Activated CD8-positive, alpha-beta memory T cell treated with anti-CD3 and anti-CD28 coated beads, Interleukin-2, amount 10 ng/mL, durations not matched to agents 7 days and 5 days (primary cell): ENCODE results near the gene SPTY2D1. TPM values are rescaled to one million over a fixed set of nuclear protein-coding genes. Genes with fewer than 3 reads are reported as not detected.
"Not testable (repeated sequence)": the region's sequence is repeated elsewhere in the genome, so short reads cannot be mapped to it uniquely, and the experiment has no call there.

Experiments
- ATAC-seq: fragments of 150-1000 bp; cut with Tn5 transposase; one replicate; pipeline ENCODE4 v1.10.0; 2021; ENCODE audit warnings: moderate library complexity
- CTCF ChIA-PET: fragments of 350-600 bp; sonication (Branson Sonifier 250); formaldehyde crosslinking; loops from one replicate; lab custom pipeline; 2021; ENCODE audit warnings: antibody characterized with exemption; lab: Charles Lee
- DNase-seq: peaks from one replicate; pipeline ENCODE4 v3.0.0-alpha.2; 2020
- H3K27ac Mint-ChIP-seq: one replicate; pipeline ENCODE4 v1.8.0; 2021; ENCODE audit warnings: mild to moderate bottlenecking, mixed read lengths
- H3K27me3 Mint-ChIP-seq: one replicate; pipeline ENCODE4 v1.8.0; 2021; ENCODE audit warnings: mixed read lengths
- H3K36me3 Mint-ChIP-seq: one replicate; pipeline ENCODE4 v1.8.0; 2021; ENCODE audit warnings: mild to moderate bottlenecking, mixed read lengths
- H3K4me1 Mint-ChIP-seq: one replicate; pipeline ENCODE4 v1.8.0; 2021; ENCODE audit warnings: mixed read lengths
- H3K4me3 Mint-ChIP-seq: one replicate; pipeline ENCODE4 v1.8.0; 2021; ENCODE audit warnings: mild to moderate bottlenecking, moderate library complexity, mixed read lengths
- H3K9me3 Mint-ChIP-seq: one replicate; pipeline ENCODE4 v1.8.0; 2022; ENCODE audit warnings: low read depth, mixed read lengths
- total RNA-seq, 2 experiments: library from RNA; stranded (reverse); gene quantifications; one replicate each; pipeline ENCODE4 v1.2.3, GENCODE V29; 2021

Gene SPTY2D1
- 10 to 100 TPM; 23.8 to 34.7 TPM for total RNA-seq

- Mint-ChIP-seq H3K4me1 (peaks cover 23% of the 10 kb centered on the region), H3K27me3 (no peaks in the 10 kb centered on the region), H3K4me3 (peak within 1 kb of the TSS; percentile 97), H3K36me3 (peaks cover 2% of the 10 kb centered on the region), H3K27ac (peak within 1 kb of the TSS; percentile 99), H3K9me3 (no peaks in the 10 kb centered on the region)
- CTCF ChIA-PET: interaction anchor here (0.7 to 4.2 kb wide), 14 partner anchors 13 to 528 kb away, joined by 3 to 16 read pairs (median 6); partner anchors contain the start of genes HPS5, SAAL1 and TSG101
- ATAC-seq (peak; percentile 91), DNase-seq (peak; percentile 100)
These were observed at the start of gene SPTY2D1 for GRCh38 chr11:18634140-18635032. Gene SPTY2D1 (minus strand): TSS chr11:18634342. CDS start chr11:18634257, 85 bp downstream.

- Mint-ChIP-seq H3K9me3 (no peaks in the 10 kb centered on the region), H3K27me3 (peaks cover 4% of the 10 kb centered on the region), H3K36me3 (no peaks in the 10 kb centered on the region), H3K4me3 (no peak overlapping the region), H3K4me1 (peaks cover 3% of the 10 kb centered on the region), H3K27ac (no peak overlapping the region)
- CTCF ChIA-PET: interaction anchor here (1.5 kb wide), 1 partner anchor 32 kb away, joined by 3 read pairs; no protein-coding TSS in a partner anchor
- ATAC-seq: no peak
- no peak for DNase-seq
These were observed 48.3 kb upstream of the SPTY2D1 start for GRCh38 chr11:18682466-18682865.

GRCh38 chr11:18681949-18682348, 47.8 kb upstream of the SPTY2D1 start:
- DNase-seq, H3K4me1 Mint-ChIP-seq, ATAC-seq, CTCF ChIA-PET, H3K27me3 Mint-ChIP-seq, H3K36me3 Mint-ChIP-seq, H3K9me3 Mint-ChIP-seq, H3K27ac Mint-ChIP-seq, H3K4me3 Mint-ChIP-seq: not testable (repeated sequence)

GRCh38 chr11:18677560-18677959, 43.4 kb upstream of the SPTY2D1 start:
- Mint-ChIP-seq H3K27me3 (no peaks in the 10 kb centered on the region), H3K9me3 (no peaks in the 10 kb centered on the region), H3K27ac (no peak overlapping the region), H3K4me1 (peaks cover 12% of the 10 kb centered on the region), H3K36me3 (no peaks in the 10 kb centered on the region), H3K4me3 (no peak overlapping the region)
- DNase-seq (no peak), ATAC-seq (no peak)
- CTCF ChIA-PET: interaction anchor here (1.1 to 1.5 kb wide), 2 partner anchors 23 to 51 kb away, joined by 3 read pairs; no protein-coding TSS in a partner anchor

GRCh38 chr11:18676803-18677202, 42.7 kb upstream of the SPTY2D1 start:
- H3K4me1 Mint-ChIP-seq: peaks cover 17% of the 10 kb centered on the region
- no peak for DNase-seq
- CTCF ChIA-PET: interaction anchor here (0.7 to 1.5 kb wide), 3 partner anchors 23 to 51 kb away, joined by 3 read pairs; no protein-coding TSS in a partner anchor

GRCh38 chr11:18672209-18672608, 38.1 kb upstream of the SPTY2D1 start:
- DNase-seq: peak; percentile 70
- ATAC-seq: peak; percentile 95
- H3K4me3 Mint-ChIP-seq: not testable (repeated sequence)

More at GRCh38 chr11:18676803-18677202, 42.7 kb upstream of the SPTY2D1 start:
- H3K4me3 Mint-ChIP-seq: no peak overlapping the region
- H3K36me3 Mint-ChIP-seq: no peaks in the 10 kb centered on the region
- no peak for ATAC-seq
- H3K27me3 Mint-ChIP-seq: no peaks in the 10 kb centered on the region
- H3K27ac Mint-ChIP-seq: no peak overlapping the region
- H3K9me3 Mint-ChIP-seq: no peaks in the 10 kb centered on the region

GRCh38 chr11:18671246-18671645, 37.1 kb upstream of the SPTY2D1 start:
- H3K9me3 Mint-ChIP-seq: no peaks in the 10 kb centered on the region
- CTCF ChIA-PET: interaction anchor here (1.6 to 2.4 kb wide), 2 partner anchors 18 to 93 kb away, joined by 4 read pairs; no protein-coding TSS in a partner anchor
- ATAC-seq (no peak), DNase-seq (no peak)
- no peaks in the 10 kb centered on the region for H3K27me3 Mint-ChIP-seq
- H3K4me1 Mint-ChIP-seq: peaks cover 38% of the 10 kb centered on the region
- no peak overlapping the region for H3K27ac Mint-ChIP-seq
- no peak overlapping the region for H3K4me3 Mint-ChIP-seq
- H3K36me3 Mint-ChIP-seq: no peaks in the 10 kb centered on the region

More at GRCh38 chr11:18672209-18672608, 38.1 kb upstream of the SPTY2D1 start:
- Mint-ChIP-seq H3K27ac (peak overlapping the region; percentile 83), H3K4me1 (peaks cover 38% of the 10 kb centered on the region)
- H3K9me3 Mint-ChIP-seq, H3K27me3 Mint-ChIP-seq, H3K36me3 Mint-ChIP-seq: not testable (repeated sequence)
- CTCF ChIA-PET: interaction anchor here (0.8 to 2.4 kb wide), 4 partner anchors 20 to 566 kb away, joined by 3 to 4 read pairs (median 4); partner anchors contain the start of gene SAAL1

- DNase-seq (no peak), ATAC-seq (no peak)
- H3K4me3 Mint-ChIP-seq: no peak overlapping the region
- H3K9me3 Mint-ChIP-seq: no peaks in the 10 kb centered on the region
- H3K4me1 Mint-ChIP-seq: peaks cover 43% of the 10 kb centered on the region
- H3K36me3 Mint-ChIP-seq: no peaks in the 10 kb centered on the region
- H3K27ac Mint-ChIP-seq: peak overlapping the region; percentile 71
- CTCF ChIA-PET: interaction anchor here (1.2 to 2.6 kb wide), 3 partner anchors 36 to 61 kb away, joined by 4 to 6 read pairs (median 5); partner anchors contain the start of gene SPTY2D1
- no peaks in the 10 kb centered on the region for H3K27me3 Mint-ChIP-seq
These were observed 35.6 kb upstream of the SPTY2D1 start for GRCh38 chr11:18669711-18670110.

GRCh38 chr11:18669219-18669596, 35.1 kb upstream of the SPTY2D1 start:
- peak overlapping the region; percentile 71 for H3K27ac Mint-ChIP-seq
- no peaks in the 10 kb centered on the region for H3K36me3 Mint-ChIP-seq
- no peak overlapping the region for H3K4me3 Mint-ChIP-seq
- ATAC-seq (peak; percentile 29), DNase-seq (peak; percentile 52)
- H3K4me1 Mint-ChIP-seq: peaks cover 43% of the 10 kb centered on the region
- no peaks in the 10 kb centered on the region for H3K27me3 Mint-ChIP-seq
- no peaks in the 10 kb centered on the region for H3K9me3 Mint-ChIP-seq
- CTCF ChIA-PET: interaction anchor here (1.2 to 2.6 kb wide), 3 partner anchors 35 to 62 kb away, joined by 4 to 6 read pairs (median 5); partner anchors contain the start of gene SPTY2D1

- CTCF ChIA-PET: interaction anchor here (0.9 to 2.6 kb wide), 4 partner anchors 30 to 96 kb away, joined by 3 to 6 read pairs (median 4); partner anchors contain the start of gene TMEM86A
- ATAC-seq: no peak
- no peaks in the 10 kb centered on the region for H3K9me3 Mint-ChIP-seq
- no peaks in the 10 kb centered on the region for H3K27me3 Mint-ChIP-seq
- DNase-seq: no peak
- H3K4me1 Mint-ChIP-seq: peaks cover 39% of the 10 kb centered on the region
- no peak overlapping the region for H3K27ac Mint-ChIP-seq
- H3K36me3 Mint-ChIP-seq: no peaks in the 10 kb centered on the region
- H3K4me3 Mint-ChIP-seq: no peak overlapping the region
These were observed 34.0 kb upstream of the SPTY2D1 start for GRCh38 chr11:18668131-18668530.

- H3K9me3 Mint-ChIP-seq, H3K36me3 Mint-ChIP-seq, H3K27me3 Mint-ChIP-seq: not testable (repeated sequence)
- Mint-ChIP-seq H3K27ac (peak overlapping the region; percentile 37), H3K4me1 (peaks cover 26% of the 10 kb centered on the region), H3K4me3 (peak overlapping the region; percentile 3)
- CTCF ChIA-PET: interaction anchor here (1.1 kb wide), 1 partner anchor 99 kb away, joined by 3 read pairs; no protein-coding TSS in a partner anchor
- ATAC-seq: peak; percentile 36
- DNase-seq: peak; percentile 40
These were observed 31.3 kb upstream of the SPTY2D1 start for GRCh38 chr11:18665353-18665872.

GRCh38 chr11:18657673-18658072, 23.5 kb upstream of the SPTY2D1 start:
- CTCF ChIA-PET: no interaction called here
- no peak for DNase-seq

More at GRCh38 chr11:18657673-18658072, 23.5 kb upstream of the SPTY2D1 start:
- H3K27me3 Mint-ChIP-seq: peaks cover 12% of the 10 kb centered on the region
- no peaks in the 10 kb centered on the region for H3K9me3 Mint-ChIP-seq
- peaks cover 2% of the 10 kb centered on the region for H3K36me3 Mint-ChIP-seq
- no peaks in the 10 kb centered on the region for H3K4me1 Mint-ChIP-seq
- H3K27ac Mint-ChIP-seq: no peak overlapping the region
- no peak for ATAC-seq
- no peak overlapping the region for H3K4me3 Mint-ChIP-seq
